GM23338 (cell line): ENCODE measurements around the gene PPFIBP2. TPM values are rescaled to one million over a fixed set of nuclear protein-coding genes. Genes with fewer than 3 reads are reported as not detected.

Source experiments
- ATAC-seq: fragments of 200-7000 bp; cut with Tn5 transposase; 3 replicates; pipeline ENCODE4 v1.9.1; 2020
- DNase-seq: peaks from one replicate; pipeline ENCODE4 v3.0.0-alpha.2; 2015; ENCODE audit warnings: low spot score
- H2AFZ ChIP-seq: fragments of 200-600 bp; sonication (generic); 2 replicates; pipeline ENCODE4 v1.8.0; 2016; ENCODE audit warnings: antibody characterized with exemption, mild to moderate bottlenecking, moderate library complexity
- H3F3A ChIP-seq: fragments of 200-600 bp; sonication (generic); replicated peaks from 2 replicates; pipeline ENCODE4 v1.8.0; 2017; ENCODE audit warnings: antibody characterized with exemption, mixed run types, low read depth
- H3K27ac ChIP-seq: fragments of 200-600 bp; sonication (generic); 2 replicates; pipeline ENCODE4 v1.6.1; 2016; ENCODE audit warnings: low read depth
- H3K27me3 ChIP-seq: fragments of 200-600 bp; sonication (generic); 2 replicates; pipeline ENCODE4 v1.8.0; 2016; ENCODE audit warnings: mild to moderate bottlenecking, mixed run types, moderate library complexity; ENCODE audit not compliant: insufficient read depth
- H3K36me3 ChIP-seq: fragments of 200-600 bp; sonication (generic); 2 replicates; pipeline ENCODE4 v1.8.0; 2016; ENCODE audit warnings: mild to moderate bottlenecking; ENCODE audit not compliant: insufficient read depth
- H3K4me1 ChIP-seq: fragments of 200-600 bp; sonication (generic); 2 replicates; pipeline ENCODE4 v1.8.0; 2016; ENCODE audit warnings: mild to moderate bottlenecking, moderate library complexity; ENCODE audit not compliant: insufficient read depth
- H3K4me2 ChIP-seq: fragments of 200-600 bp; sonication (generic); 2 replicates; pipeline ENCODE4 v1.7.1; 2017; ENCODE audit warnings: mixed run types
- H3K4me3 ChIP-seq: fragments of 200-600 bp; sonication (generic); 2 replicates; pipeline ENCODE4 v1.6.1; 2016; ENCODE audit warnings: mixed run types
- H3K79me2 ChIP-seq: fragments of 200-600 bp; sonication (generic); replicated peaks from 2 replicates; pipeline ENCODE4 v1.8.0; 2017; ENCODE audit warnings: mild to moderate bottlenecking; ENCODE audit not compliant: insufficient read depth
- H3K9me2 ChIP-seq: fragments of 200-600 bp; sonication (generic); 2 replicates; pipeline ENCODE4 v1.8.0; 2017; ENCODE audit not compliant: insufficient read depth
- H4K20me1 ChIP-seq: fragments of 200-600 bp; sonication (generic); replicated peaks from 2 replicates; pipeline ENCODE4 v1.8.0; 2017; ENCODE audit warnings: mild to moderate bottlenecking; ENCODE audit not compliant: insufficient read depth
- H3K27ac Mint-ChIP-seq: 2 replicates; pipeline ENCODE4 v1.8.0; 2020; ENCODE audit warnings: inconsistent platforms, mild to moderate bottlenecking, moderate library complexity, mixed read lengths
- H3K27me3 Mint-ChIP-seq: 3 replicates; pipeline ENCODE4 v1.8.0; 2022; ENCODE audit warnings: low read depth, mild to moderate bottlenecking, moderate library complexity, mixed read lengths, inconsistent platforms; ENCODE audit not compliant: insufficient read depth, poor library complexity
- H3K36me3 Mint-ChIP-seq: 3 replicates; pipeline ENCODE4 v1.8.0; 2021; ENCODE audit warnings: low read depth, mild to moderate bottlenecking, inconsistent platforms, moderate library complexity, mixed read lengths
- H3K4me1 Mint-ChIP-seq: 3 replicates; pipeline ENCODE4 v1.8.0; 2020; ENCODE audit warnings: mild to moderate bottlenecking, inconsistent platforms, mixed read lengths
- H3K4me3 Mint-ChIP-seq: 3 replicates; pipeline ENCODE4 v1.8.0; 2021; ENCODE audit warnings: moderate library complexity, mild to moderate bottlenecking, inconsistent platforms, mixed read lengths
- H3K9me3 Mint-ChIP-seq: 3 replicates; pipeline ENCODE4 v1.8.0; 2020; ENCODE audit warnings: moderate library complexity, mild to moderate bottlenecking, inconsistent platforms, mixed read lengths
- CREB1 ChIP-seq: fragments of 250-450 bp; sonication (Bioruptor Pico); IDR thresholded peaks from 2 replicates; pipeline ENCODE4 v1.5.0; 2020; ENCODE audit warnings: low read depth, mild to moderate bottlenecking, moderate library complexity
- CTCF ChIP-seq, 2 experiments: fragments of 200-600 bp in 1 of 2; sonication (generic) in 1 of 2; conservative IDR thresholded peaks; 2 replicates each; pipeline versions ENCODE4 v1.5.1 to v1.6.1; 2016 to 2017; ENCODE audit warnings: antibody characterized with exemption in 2 of 2, low read depth in 2 of 2, mild to moderate bottlenecking in 2 of 2, moderate library complexity in 1 of 2
- ETS1 ChIP-seq: IDR thresholded peaks from 2 replicates; pipeline ENCODE4 v1.6.1; 2016; ENCODE audit warnings: antibody characterized with exemption
- EZH2 ChIP-seq: fragments of 200-600 bp; sonication (generic); IDR thresholded peaks from one replicate; pipeline ENCODE4 v1.8.0; 2017; ENCODE audit warnings: antibody characterized with exemption, mild to moderate bottlenecking, low read depth; ENCODE audit not compliant: unreplicated experiment
- EZH2phosphoT487 ChIP-seq: fragments of 200-600 bp; sonication (generic); IDR thresholded peaks from one replicate; pipeline ENCODE4 v1.8.1; 2018; ENCODE audit warnings: antibody characterized with exemption; ENCODE audit not compliant: unreplicated experiment
- JUNB ChIP-seq: IDR thresholded peaks from one replicate; pipeline ENCODE4 v1.6.1; 2016; ENCODE audit warnings: antibody characterized with exemption; ENCODE audit not compliant: unreplicated experiment
- NANOG ChIP-seq: IDR thresholded peaks from 2 replicates; pipeline ENCODE4 v1.6.1; 2016; ENCODE audit warnings: antibody characterized with exemption, borderline replicate concordance
- POLR2AphosphoS5 ChIP-seq: IDR thresholded peaks from 2 replicates; pipeline ENCODE4 v1.6.1; 2016; ENCODE audit warnings: antibody characterized with exemption, low read depth
- REST ChIP-seq: IDR thresholded peaks from one replicate; pipeline ENCODE4 v1.6.1; 2018; ENCODE audit warnings: antibody characterized with exemption; ENCODE audit not compliant: unreplicated experiment
- STAT1 ChIP-seq: IDR thresholded peaks from one replicate; pipeline ENCODE4 v1.6.1; 2016; ENCODE audit warnings: antibody characterized with exemption; ENCODE audit not compliant: unreplicated experiment
- ZNF114 ChIP-seq: fragments of 250-450 bp; sonication (Bioruptor Pico); IDR thresholded peaks from 2 replicates; pipeline ENCODE4 v1.5.0; 2020; ENCODE audit warnings: mild to moderate bottlenecking, moderate library complexity
- ZNF331 ChIP-seq: fragments of 250-450 bp; sonication (Bioruptor Pico); IDR thresholded peaks from 2 replicates; pipeline ENCODE4 v1.5.0; 2020; ENCODE audit warnings: low read depth, mild to moderate bottlenecking, moderate library complexity
- ZNF462 ChIP-seq: fragments of 250-450 bp; sonication (Bioruptor Pico); IDR thresholded peaks from 2 replicates; pipeline ENCODE4 v1.5.0; 2020; ENCODE audit warnings: mild to moderate bottlenecking, moderate library complexity
- polyA plus RNA-seq: library from polyadenylated mRNA; unstranded; fragments of >200 nt; fragmentation: Nextera tagmentation; extraction: Ambion mirVana; gene quantifications from 2 replicates; pipeline ENCODE4 v1.2.1, GENCODE V29; 2016
- total RNA-seq: library from RNA; depleted of rRNA; stranded (reverse); fragments of >200 nt; shearing (Covaris generic); gene quantifications from 2 replicates; pipeline ENCODE4 v1.2.3, GENCODE V29; 2014

PPFIBP2 gene
- total and polyA plus RNA-seq, 2 experiments from 2014 or later = 7.1 to 14.8 TPM

- H2AFZ ChIP-seq = peak overlapping the region; percentile 34; the same call in 1 of the 2 replicates
- TF ChIP-seq STAT1 (no peak), EZH2 (no peak), POLR2AphosphoS5 (no peak), CTCF (conservative IDR thresholded peaks at IDR 0.05; ENCODE audit: low read depth in 2 of 2) (no peak), ZNF114 (CRISPR knock-in tag) (no peak), ZNF462 (CRISPR knock-in tag) (no peak), ZNF331 (no peak), NANOG (no peak), REST (no peak), JUNB (no peak), CREB1 (CRISPR knock-in tag) (no peak), EZH2phosphoT487 (no peak), ETS1 (no peak)
- peaks cover 8% of the 10 kb centered on the region for H3K27me3 Mint-ChIP-seq
Measured at GRCh38 chr11:7694235-7694634, 180.4 kb downstream of the PPFIBP2 start.

More at GRCh38 chr11:7694235-7694634, 180.4 kb downstream of the PPFIBP2 start:
- peaks cover 17% of the 10 kb centered on the region for H3K4me1 Mint-ChIP-seq
- Histone ChIP-seq H3K9me2 (no peaks in the 10 kb centered on the region), H3K4me1 (no peaks in the 10 kb centered on the region), H3F3A (no peaks in the 10 kb centered on the region), H3K79me2 (no peaks in the 10 kb centered on the region), H4K20me1 (no peaks in the 10 kb centered on the region), H3K36me3 (no peaks in the 10 kb centered on the region), H3K27me3 (no peaks in the 10 kb centered on the region), H3K4me3 (no peak overlapping the region), H3K27ac (no peak overlapping the region), H3K4me2 (no peak overlapping the region)
- no peak overlapping the region for H3K4me3 Mint-ChIP-seq
- DNase-seq (no peak), ATAC-seq (no peak)
- no peaks in the 10 kb centered on the region for H3K9me3 Mint-ChIP-seq
- H3K27ac Mint-ChIP-seq = no peak overlapping the region
- H3K36me3 Mint-ChIP-seq = no peaks in the 10 kb centered on the region
